GM06990 (cell line): ENCODE data around the gene UBE2N.
A peak's percentile ranks its signal among the peaks of the same experiment; 100 is the strongest.

Experiments
- DNase-seq: peaks from one replicate; pipeline ENCODE4 v3.0.0-alpha.2; 2011; ENCODE audit not compliant: insufficient read length; ENCODE audit errors: extremely low read depth
- H3K27me3 ChIP-seq: replicated peaks from 2 replicates; pipeline ENCODE4 v1.6.0; 2011; ENCODE audit warnings: low read length; ENCODE audit not compliant: control insufficient read depth, insufficient read depth
- H3K36me3 ChIP-seq: 2 replicates; pipeline ENCODE4 v1.5.1; 2011; ENCODE audit warnings: low read length; ENCODE audit not compliant: control insufficient read depth, insufficient read depth
- H3K4me3 ChIP-seq: replicated peaks from 2 replicates; pipeline ENCODE4 v1.5.1; 2011; ENCODE audit warnings: low read depth, mild to moderate bottlenecking, control low read depth, low read length
- TF ChIP-seq, protein P1 (sequence below): IDR thresholded peaks from 2 replicates; pipeline ENCODE4 v1.5.1; 2011; ENCODE audit warnings: low read length, control low read depth, mild to moderate bottlenecking, inconsistent platforms; ENCODE audit not compliant: insufficient read depth, poor library complexity, severe bottlenecking

The UBE2N gene

GRCh38 chr12:93451423-93452158 is 9.8 kb upstream of the UBE2N start:
- TF ChIP-seq, protein P1, sequence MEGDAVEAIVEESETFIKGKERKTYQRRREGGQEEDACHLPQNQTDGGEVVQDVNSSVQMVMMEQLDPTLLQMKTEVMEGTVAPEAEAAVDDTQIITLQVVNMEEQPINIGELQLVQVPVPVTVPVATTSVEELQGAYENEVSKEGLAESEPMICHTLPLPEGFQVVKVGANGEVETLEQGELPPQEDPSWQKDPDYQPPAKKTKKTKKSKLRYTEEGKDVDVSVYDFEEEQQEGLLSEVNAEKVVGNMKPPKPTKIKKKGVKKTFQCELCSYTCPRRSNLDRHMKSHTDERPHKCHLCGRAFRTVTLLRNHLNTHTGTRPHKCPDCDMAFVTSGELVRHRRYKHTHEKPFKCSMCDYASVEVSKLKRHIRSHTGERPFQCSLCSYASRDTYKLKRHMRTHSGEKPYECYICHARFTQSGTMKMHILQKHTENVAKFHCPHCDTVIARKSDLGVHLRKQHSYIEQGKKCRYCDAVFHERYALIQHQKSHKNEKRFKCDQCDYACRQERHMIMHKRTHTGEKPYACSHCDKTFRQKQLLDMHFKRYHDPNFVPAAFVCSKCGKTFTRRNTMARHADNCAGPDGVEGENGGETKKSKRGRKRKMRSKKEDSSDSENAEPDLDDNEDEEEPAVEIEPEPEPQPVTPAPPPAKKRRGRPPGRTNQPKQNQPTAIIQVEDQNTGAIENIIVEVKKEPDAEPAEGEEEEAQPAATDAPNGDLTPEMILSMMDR: no peak
- H3K36me3 ChIP-seq: no peaks in the 10 kb centered on the region
- H3K27me3 ChIP-seq: no peaks in the 10 kb centered on the region
- no peak overlapping the region for H3K4me3 ChIP-seq
- DNase-seq: no peak

GRCh38 chr12:93449277-93449676 is 7.5 kb upstream of the UBE2N start:
- peak; percentile 57 for DNase-seq
- TF ChIP-seq, protein P1: no peak
- H3K27me3 ChIP-seq: no peaks in the 10 kb centered on the region
- H3K36me3 ChIP-seq: no peaks in the 10 kb centered on the region
- H3K4me3 ChIP-seq: no peak overlapping the region

DNA sequence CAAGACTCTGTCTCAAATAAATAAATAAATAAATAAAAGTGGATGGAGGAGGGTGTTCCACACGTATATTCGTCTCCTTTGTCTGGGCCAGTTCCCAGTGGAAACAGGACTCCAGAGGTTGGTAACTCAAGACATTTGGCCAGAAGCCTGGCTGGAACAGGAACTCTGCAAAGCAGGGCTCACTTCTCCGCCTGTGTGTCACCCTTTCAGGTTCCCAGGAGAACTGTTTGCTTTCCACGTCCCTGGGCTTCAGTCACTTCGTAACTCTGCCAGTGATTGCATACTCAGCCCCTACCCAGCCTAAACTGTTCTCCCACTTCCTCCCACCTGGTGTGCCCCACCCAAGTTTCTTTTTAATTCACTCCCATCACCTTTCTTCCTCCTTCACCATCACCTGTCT is 7.0 kb upstream of the UBE2N start:
- TF ChIP-seq, protein P1: no peak
- Histone ChIP-seq H3K4me3 (no peak overlapping the region), H3K36me3 (no peaks in the 10 kb centered on the region), H3K27me3 (no peaks in the 10 kb centered on the region)
- DNase-seq: no peak

GRCh38 chr12:93447555-93448290 is 6.0 kb upstream of the UBE2N start:
- DNase-seq: no peak
- no peaks in the 10 kb centered on the region for H3K36me3 ChIP-seq
- no peak overlapping the region for H3K4me3 ChIP-seq
- H3K27me3 ChIP-seq: no peaks in the 10 kb centered on the region
- TF ChIP-seq, protein P1: no peak

DNA sequence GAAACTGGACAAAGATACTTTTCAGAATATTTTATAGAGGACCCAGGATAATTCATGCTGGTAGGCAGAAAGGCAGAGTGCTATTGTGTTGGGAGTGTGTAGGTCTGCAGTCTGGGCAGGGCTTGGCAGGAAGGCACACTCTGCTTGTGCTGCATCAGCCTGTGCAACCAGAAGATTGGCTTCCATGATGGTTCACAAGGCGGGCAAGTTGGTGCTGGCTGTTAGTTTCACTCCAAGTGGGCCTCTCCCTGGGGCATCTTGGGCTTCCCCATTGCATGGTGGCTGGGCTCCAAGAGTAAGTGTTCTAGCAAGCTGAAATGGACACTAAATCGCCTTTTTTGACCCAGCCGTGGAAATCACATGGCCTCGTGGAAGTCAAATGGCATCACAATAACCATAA is 1.8 kb upstream of the UBE2N start:
- H3K4me3 ChIP-seq: no peak overlapping the region
- no peaks in the 10 kb centered on the region for H3K27me3 ChIP-seq
- TF ChIP-seq, protein P1: no peak
- no peaks in the 10 kb centered on the region for H3K36me3 ChIP-seq
- no peak for DNase-seq
